Prostate gland (tissue), 2 donors: ENCODE measurements around the gene SPINK2.

Source experiments
- CTCF ChIP-seq, 4 experiments: fragments of 200-600 bp in 2 of 4; fragments of 450-650 bp in 2 of 4; sonication (generic) in 2 of 4; IDR thresholded peaks; 1 replicate in 3 of 4; 2 replicates in 1 of 4; pipeline ENCODE4 v1.5.1; 2016 to 2019; ENCODE audit warnings: antibody characterized with exemption in 4 of 4, mild to moderate bottlenecking in 2 of 4, moderate library complexity in 2 of 4
- POLR2A ChIP-seq: fragments of 450-650 bp; IDR thresholded peaks from one replicate; pipeline ENCODE4 v1.6.1; 2016; ENCODE audit warnings: antibody characterized with exemption, mild to moderate bottlenecking
- POLR2AphosphoS5 ChIP-seq: sonication (generic); formaldehyde crosslinking; IDR thresholded peaks from one replicate; pipeline ENCODE4 v1.6.1; 2017; ENCODE audit warnings: antibody characterized with exemption

DNA sequence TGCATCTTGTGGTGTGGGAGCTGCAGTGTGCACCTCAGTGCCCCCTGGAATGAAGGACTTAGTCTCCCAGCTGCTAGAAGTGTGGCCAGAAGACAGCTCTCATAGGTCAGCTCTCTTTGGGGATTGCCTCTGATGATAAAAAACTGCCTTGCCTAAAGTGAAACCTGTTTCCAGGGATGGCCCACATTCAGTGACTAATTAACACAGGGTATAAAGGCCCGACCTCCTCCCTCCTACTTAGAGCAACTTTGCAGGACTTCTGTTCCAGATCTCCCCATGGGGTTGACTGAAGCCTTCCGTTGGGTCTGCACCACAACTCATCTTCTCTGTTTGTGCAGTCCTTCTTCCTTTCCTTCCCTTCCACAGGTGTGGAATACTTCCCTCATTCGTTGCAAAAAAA lies 53.2 kb downstream of the SPINK2 start:
- TF ChIP-seq CTCF (IDR thresholded peaks at IDR 0.05) (no peak), POLR2A (no peak), POLR2AphosphoS5 (no peak)
